ENCODE data around the gene CYB561D2. TPM values are rescaled to one million over a fixed set of nuclear protein-coding genes. Genes with fewer than 3 reads are reported as not detected.
A peak's percentile ranks its signal among the peaks of the same experiment; 100 is the strongest.

CYB561D2 gene
- total RNA-seq, 4 donors from 2014 or later = 23.6 to 66.0 (median 43.6) TPM

GRCh38 chr3:50355829-50356552 is 5.3 kb downstream of the CYB561D2 start:
- H3K4me3 ChIP-seq (replicated peaks in 1 of 3) = peak overlapping the region in 1 of 3 donors; percentile 16
- no peaks in the 10 kb centered on the region for H3K9me3 ChIP-seq
- DNase-seq = peak; percentile 36 to 46
- H3K27me3 ChIP-seq = no peaks in the 10 kb centered on the region
- TF ChIP-seq, protein P1, sequence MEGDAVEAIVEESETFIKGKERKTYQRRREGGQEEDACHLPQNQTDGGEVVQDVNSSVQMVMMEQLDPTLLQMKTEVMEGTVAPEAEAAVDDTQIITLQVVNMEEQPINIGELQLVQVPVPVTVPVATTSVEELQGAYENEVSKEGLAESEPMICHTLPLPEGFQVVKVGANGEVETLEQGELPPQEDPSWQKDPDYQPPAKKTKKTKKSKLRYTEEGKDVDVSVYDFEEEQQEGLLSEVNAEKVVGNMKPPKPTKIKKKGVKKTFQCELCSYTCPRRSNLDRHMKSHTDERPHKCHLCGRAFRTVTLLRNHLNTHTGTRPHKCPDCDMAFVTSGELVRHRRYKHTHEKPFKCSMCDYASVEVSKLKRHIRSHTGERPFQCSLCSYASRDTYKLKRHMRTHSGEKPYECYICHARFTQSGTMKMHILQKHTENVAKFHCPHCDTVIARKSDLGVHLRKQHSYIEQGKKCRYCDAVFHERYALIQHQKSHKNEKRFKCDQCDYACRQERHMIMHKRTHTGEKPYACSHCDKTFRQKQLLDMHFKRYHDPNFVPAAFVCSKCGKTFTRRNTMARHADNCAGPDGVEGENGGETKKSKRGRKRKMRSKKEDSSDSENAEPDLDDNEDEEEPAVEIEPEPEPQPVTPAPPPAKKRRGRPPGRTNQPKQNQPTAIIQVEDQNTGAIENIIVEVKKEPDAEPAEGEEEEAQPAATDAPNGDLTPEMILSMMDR (IDR thresholded peaks at IDR 0.05) = no peak
- no peak for TF ChIP-seq POLR2A (IDR thresholded peaks at IDR 0.05)
- H3K27ac ChIP-seq = peak overlapping the region in 2 of 3 donors; percentile 13 to 85
- intact Hi-C loops (cut with DNase I) = no loop called here
- H3K36me3 ChIP-seq = peaks cover 23 to 28% of the 10 kb centered on the region in 2 donors
- H3K4me1 ChIP-seq = peaks cover 44 to 53% of the 10 kb centered on the region in 2 donors
- 39 to 47% methylated on average over 5 of the region's 5 CpGs for WGBS, 2 donors

DNA sequence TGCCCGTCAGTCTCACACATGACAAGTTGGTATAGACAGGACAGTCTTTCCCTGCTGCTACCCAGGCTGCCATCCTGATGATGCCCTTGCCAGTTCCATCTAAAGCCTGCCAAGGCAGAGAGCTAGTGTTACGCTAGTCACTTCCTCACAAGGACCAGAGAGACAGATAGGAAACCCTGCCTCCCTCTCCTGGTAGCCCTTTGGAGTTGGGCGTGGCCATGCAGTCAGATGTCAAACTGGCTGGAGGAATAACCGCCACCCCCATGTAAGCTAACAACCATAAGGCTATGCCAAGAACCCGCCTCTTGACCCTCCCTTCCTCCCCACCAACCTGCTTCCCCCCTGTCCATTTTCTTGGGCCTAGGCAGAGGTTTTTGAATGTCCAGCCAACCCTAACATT is 5.9 kb downstream of the CYB561D2 start:
- Histone ChIP-seq H3K4me1 (peaks cover 39 to 48% of the 10 kb centered on the region in 2 donors), H3K4me3 (replicated peaks in 1 of 3) (peak overlapping the region in 1 of 3 donors; percentile 16), H3K36me3 (peaks cover 23 to 28% of the 10 kb centered on the region in 2 donors), H3K27me3 (no peaks in the 10 kb centered on the region), H3K9me3 (no peaks in the 10 kb centered on the region), H3K27ac (peak overlapping the region in 2 of 3 donors; percentile 85 to 90)
- intact Hi-C loops (cut with DNase I) = no loop called here
- 21 to 28% methylated on average over 5 of the region's 5 CpGs for whole genome bisulfite sequencing, 2 donors
- peak; percentile 93 to 95 for DNase-seq
- TF ChIP-seq POLR2A (IDR thresholded peaks at IDR 0.05) = no peak
- TF ChIP-seq, protein P1 (IDR thresholded peaks at IDR 0.05) = no peak

GRCh38 chr3:50357481-50357880 is 6.8 kb downstream of the CYB561D2 start:
- Histone ChIP-seq H3K4me1 (peaks cover 36 to 44% of the 10 kb centered on the region in 2 donors), H3K4me3 (replicated peaks in 1 of 3) (peak overlapping the region in 1 of 3 donors; percentile 87)
- WGBS, 2 donors = 73 to 83% methylated on average over 1 of the region's 1 CpG

GRCh38 chr3:50358355-50358910 is 7.8 kb downstream of the CYB561D2 start:
- Histone ChIP-seq H3K4me1 (peaks cover 36 to 44% of the 10 kb centered on the region in 2 donors), H3K36me3 (peaks cover 20% of the 10 kb centered on the region in 2 donors), H3K9me3 (no peaks in the 10 kb centered on the region), H3K27ac (peak overlapping the region; percentile 85 to 90 (median 89)), H3K4me3 (replicated peaks in 1 of 3) (peak overlapping the region; percentile 58 to 92 (median 87)), H3K27me3 (no peaks in the 10 kb centered on the region)
- DNase-seq = no peak
- intact Hi-C loops (cut with DNase I) = no loop called here
- WGBS, 2 donors = 22 to 41% methylated on average over 17 to 22 of the region's 24 CpGs
- TF ChIP-seq, protein P1 (IDR thresholded peaks at IDR 0.05) = no peak
- no peak for TF ChIP-seq POLR2A (IDR thresholded peaks at IDR 0.05)

More at GRCh38 chr3:50357481-50357880, 6.8 kb downstream of the CYB561D2 start:
- intact Hi-C loops (cut with DNase I) = no loop called here
- peaks cover 23 to 28% of the 10 kb centered on the region in 2 donors for H3K36me3 ChIP-seq
- H3K27me3 ChIP-seq = no peaks in the 10 kb centered on the region
- H3K27ac ChIP-seq = peak overlapping the region; percentile 27 to 90 (median 85)
- H3K9me3 ChIP-seq = no peaks in the 10 kb centered on the region
- TF ChIP-seq, protein P1 (IDR thresholded peaks at IDR 0.05) = no peak
- no peak for TF ChIP-seq POLR2A (IDR thresholded peaks at IDR 0.05)
- no peak for DNase-seq

Measured in thyroid gland (tissue), 4 donors.